CD14-positive monocyte (primary cell): ENCODE data around the gene SCN9A. TPM values are rescaled to one million over a fixed set of nuclear protein-coding genes. Genes with fewer than 3 reads are reported as not detected.

Experiments
- DNase-seq, 3 donors: peaks; one replicate each; pipeline ENCODE4 v3.0.0-alpha.2; 2011 to 2022
- H2AFZ ChIP-seq: 2 replicates; pipeline ENCODE4 v1.6.0; 2012; ENCODE audit warnings: mild to moderate bottlenecking, low read depth, low read length, inconsistent platforms; ENCODE audit not compliant: insufficient read depth, poor library complexity, severe bottlenecking
- H3K27ac ChIP-seq, 2 donors: 1 replicate in 1 of 2; 2 replicates in 1 of 2; pipeline ENCODE4 v1.5.1; 2012 to 2013; ENCODE audit warnings: low read length in 2 of 2, control low read depth in 1 of 2, inconsistent platforms in 1 of 2, low read depth in 1 of 2, mild to moderate bottlenecking in 1 of 2
- H3K27me3 ChIP-seq, 2 donors: one replicate each; pipeline versions ENCODE4 v1.6.0 to v1.6.1; 2011 to 2013; ENCODE audit warnings: low read length in 2 of 2; ENCODE audit not compliant: control insufficient read depth in 2 of 2, insufficient read depth in 2 of 2
- H3K36me3 ChIP-seq, 2 donors: replicated peaks in 1 of 2; 1 replicate in 1 of 2; 2 replicates in 1 of 2; pipeline versions ENCODE4 v1.5.1 to v1.6.1; 2012 to 2013; ENCODE audit warnings: low read length in 2 of 2, control low read depth in 1 of 2, inconsistent platforms in 1 of 2, mild to moderate bottlenecking in 1 of 2; ENCODE audit not compliant: insufficient read depth in 2 of 2, control insufficient read depth in 1 of 2
- H3K4me1 ChIP-seq, 2 donors: 1 replicate in 1 of 2; 2 replicates in 1 of 2; pipeline versions ENCODE4 v1.5.1 to v1.6.1; 2012 to 2013; ENCODE audit warnings: low read length in 2 of 2, control low read depth in 1 of 2, inconsistent platforms in 1 of 2, mild to moderate bottlenecking in 1 of 2, moderate library complexity in 1 of 2; ENCODE audit not compliant: insufficient read depth in 2 of 2, control insufficient read depth in 1 of 2
- H3K4me2 ChIP-seq: replicated peaks from 2 replicates; pipeline ENCODE3; 2012; ENCODE audit warnings: low read length, moderate library complexity, mild to moderate bottlenecking; ENCODE audit not compliant: poor library complexity, severe bottlenecking; ENCODE audit errors: extremely low read depth
- H3K4me3 ChIP-seq, 3 experiments: fragments of 200-600 bp in 1 of 3; sonication (generic) in 1 of 3; replicated peaks in 1 of 3; 1 replicate in 2 of 3; 2 replicates in 1 of 3; pipeline ENCODE4 v1.5.1; 2011 to 2013; ENCODE audit warnings: low read length in 3 of 3, mild to moderate bottlenecking in 3 of 3, control low read depth in 2 of 3, low read depth in 2 of 3, inconsistent platforms in 1 of 3, moderate library complexity in 1 of 3
- H3K79me2 ChIP-seq: 2 replicates; pipeline ENCODE4 v1.6.0; 2012; ENCODE audit warnings: mild to moderate bottlenecking, control low read depth, inconsistent platforms, low read length, moderate library complexity; ENCODE audit not compliant: insufficient read depth
- H3K9ac ChIP-seq: 2 replicates; pipeline ENCODE4 v1.6.0; 2017; ENCODE audit warnings: low read length, mild to moderate bottlenecking; ENCODE audit not compliant: insufficient read depth, poor library complexity, severe bottlenecking
- H3K9me3 ChIP-seq, 2 donors: replicated peaks in 1 of 2; 1 replicate in 1 of 2; 2 replicates in 1 of 2; pipeline versions ENCODE4 v1.5.1 to v1.6.1; 2012 to 2013; ENCODE audit warnings: low read length in 2 of 2, control low read depth in 1 of 2; ENCODE audit not compliant: control insufficient read depth in 1 of 2, insufficient read depth in 1 of 2
- H4K20me1 ChIP-seq: 2 replicates; pipeline ENCODE4 v1.6.0; 2012; ENCODE audit warnings: mild to moderate bottlenecking, low read length, control low read depth, moderate library complexity; ENCODE audit not compliant: insufficient read depth
- H3K27ac Mint-ChIP-seq, 7 donors: one replicate each; pipeline ENCODE4 v1.8.0; 2020; ENCODE audit warnings: mild to moderate bottlenecking in 7 of 7, mixed read lengths in 7 of 7, moderate library complexity in 6 of 7, inconsistent platforms in 2 of 7
- H3K27me3 Mint-ChIP-seq, 3 donors: one replicate each; pipeline ENCODE4 v1.8.0; 2021 to 2022; ENCODE audit warnings: low read depth in 3 of 3, mild to moderate bottlenecking in 3 of 3, mixed read lengths in 3 of 3, moderate library complexity in 3 of 3, inconsistent platforms in 1 of 3
- H3K36me3 Mint-ChIP-seq, 2 donors: one replicate each; pipeline ENCODE4 v1.8.0; 2020; ENCODE audit warnings: mixed read lengths in 2 of 2, inconsistent platforms in 1 of 2, mild to moderate bottlenecking in 1 of 2
- H3K4me1 Mint-ChIP-seq: one replicate; pipeline ENCODE4 v1.8.0; 2020; ENCODE audit warnings: mild to moderate bottlenecking, mixed read lengths
- H3K4me3 Mint-ChIP-seq, 2 donors: one replicate each; pipeline ENCODE4 v1.8.0; 2020; ENCODE audit warnings: mild to moderate bottlenecking in 2 of 2, mixed read lengths in 2 of 2, moderate library complexity in 1 of 2
- H3K9me3 Mint-ChIP-seq, 7 donors: one replicate each; pipeline ENCODE4 v1.8.0; 2020 to 2022; ENCODE audit warnings: mixed read lengths in 7 of 7, mild to moderate bottlenecking in 6 of 7, moderate library complexity in 6 of 7, inconsistent platforms in 2 of 7
- WGBS: methylation state at CpG from one replicate; pipeline ENCODE4 v1.1.5; 2013; ENCODE audit warnings: missing lambda C conversion rate; ENCODE audit not compliant: insufficient coverage; 5-methylcytosine and 5-hydroxymethylcytosine counted together
- intact Hi-C, 2 donors: fragments of 100-400 bp; cut with micrococcal nuclease; formaldehyde crosslinking; loops; one replicate each; pipeline versions ENCODE4 v1.15.0 to v1.15.1; 2023
- polyA plus RNA-seq, 3 donors: library from polyadenylated mRNA; depleted of rRNA in 1 of 3; unstranded in 2 of 3; stranded (reverse) in 1 of 3; fragments of 300-500 nt in 2 of 3; fragments of >200 nt in 1 of 3; fragmentation: Illumina TruSeq in 2 of 3; gene quantifications; 1 replicate in 2 of 3; 2 replicates in 1 of 3; pipeline ENCODE4 v1.2.3, GENCODE V29; 2012 to 2021
- TF ChIP-seq, protein P1 (sequence below): fragments of 200-600 bp; IDR thresholded peaks from one replicate; pipeline ENCODE4 v1.8.0; 2022; ENCODE audit warnings: antibody characterized with exemption, mild to moderate bottlenecking

The SCN9A gene
- polyA plus RNA-seq, 3 donors = 0.24 to 0.67 (median 0.26) TPM

DNA sequence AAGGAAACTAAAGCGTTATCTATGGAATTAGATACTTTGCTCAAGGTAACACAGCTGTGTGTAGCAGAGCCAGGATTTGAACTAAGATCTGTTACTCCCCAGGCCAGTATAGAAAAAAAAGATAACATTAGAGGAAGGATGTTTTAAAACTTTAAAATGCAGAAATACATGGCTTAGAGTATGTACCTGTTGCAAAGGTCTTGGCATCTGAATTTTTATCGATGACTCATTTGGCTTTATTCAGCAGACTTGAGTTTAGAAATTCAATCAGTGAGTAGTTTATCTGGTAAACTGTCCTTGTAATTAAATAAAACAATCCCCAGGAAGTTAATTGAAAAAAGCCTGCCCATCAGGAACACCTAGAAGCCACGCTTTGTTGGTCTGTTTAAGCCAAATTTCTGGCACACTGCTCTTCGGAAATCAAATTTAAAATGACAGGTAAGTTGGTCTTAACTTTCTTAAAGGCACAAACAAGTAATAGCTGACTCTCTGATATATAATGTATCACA lies 36.9 kb downstream of the SCN9A start:
- H3K4me3 ChIP-seq = no peak overlapping the region
- H3K36me3 Mint-ChIP-seq = no peaks in the 10 kb centered on the region
- no peaks in the 10 kb centered on the region for H3K4me1 ChIP-seq
- no peaks in the 10 kb centered on the region for H3K27me3 ChIP-seq
- TF ChIP-seq, protein P1, sequence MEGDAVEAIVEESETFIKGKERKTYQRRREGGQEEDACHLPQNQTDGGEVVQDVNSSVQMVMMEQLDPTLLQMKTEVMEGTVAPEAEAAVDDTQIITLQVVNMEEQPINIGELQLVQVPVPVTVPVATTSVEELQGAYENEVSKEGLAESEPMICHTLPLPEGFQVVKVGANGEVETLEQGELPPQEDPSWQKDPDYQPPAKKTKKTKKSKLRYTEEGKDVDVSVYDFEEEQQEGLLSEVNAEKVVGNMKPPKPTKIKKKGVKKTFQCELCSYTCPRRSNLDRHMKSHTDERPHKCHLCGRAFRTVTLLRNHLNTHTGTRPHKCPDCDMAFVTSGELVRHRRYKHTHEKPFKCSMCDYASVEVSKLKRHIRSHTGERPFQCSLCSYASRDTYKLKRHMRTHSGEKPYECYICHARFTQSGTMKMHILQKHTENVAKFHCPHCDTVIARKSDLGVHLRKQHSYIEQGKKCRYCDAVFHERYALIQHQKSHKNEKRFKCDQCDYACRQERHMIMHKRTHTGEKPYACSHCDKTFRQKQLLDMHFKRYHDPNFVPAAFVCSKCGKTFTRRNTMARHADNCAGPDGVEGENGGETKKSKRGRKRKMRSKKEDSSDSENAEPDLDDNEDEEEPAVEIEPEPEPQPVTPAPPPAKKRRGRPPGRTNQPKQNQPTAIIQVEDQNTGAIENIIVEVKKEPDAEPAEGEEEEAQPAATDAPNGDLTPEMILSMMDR = no peak
- no peak overlapping the region for H3K27ac ChIP-seq
- intact Hi-C loops = no loop called here
- no peak overlapping the region for H2AFZ ChIP-seq
- H3K9me3 ChIP-seq = no peaks in the 10 kb centered on the region
- no peaks in the 10 kb centered on the region for H3K79me2 ChIP-seq
- DNase-seq = no peak
- WGBS = no CpG with 5 or more reads among the region's 4 CpGs
- H3K9me3 Mint-ChIP-seq = no peaks in the 10 kb centered on the region
- peaks cover 2% of the 10 kb centered on the region for H3K4me1 Mint-ChIP-seq
- H3K4me2 ChIP-seq = no peak overlapping the region
- no peak overlapping the region for H3K27ac Mint-ChIP-seq
- no peaks in the 10 kb centered on the region for H3K36me3 ChIP-seq
- no peak overlapping the region for H3K9ac ChIP-seq
- no peaks in the 10 kb centered on the region for H4K20me1 ChIP-seq
- no peak overlapping the region for H3K4me3 Mint-ChIP-seq
- no peaks in the 10 kb centered on the region for H3K27me3 Mint-ChIP-seq

DNA sequence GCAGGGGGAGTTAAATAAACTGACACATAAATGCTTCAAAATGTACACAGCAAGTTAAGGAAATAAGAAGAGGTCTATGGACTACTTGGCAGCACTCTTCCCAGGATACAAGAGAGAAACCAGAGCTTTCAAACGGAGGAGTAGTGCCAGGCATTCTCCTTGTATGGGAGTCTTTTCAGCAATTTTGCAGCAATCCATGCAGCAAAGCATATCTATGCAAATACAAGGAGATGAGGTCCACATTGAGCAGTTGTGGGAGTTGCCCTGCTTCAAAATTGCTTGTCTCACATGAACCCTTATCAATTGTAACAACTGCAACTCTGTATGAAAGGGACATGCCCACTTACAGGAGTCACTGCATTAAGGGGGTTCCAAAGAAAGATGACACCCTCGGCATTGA lies 37.8 kb downstream of the SCN9A start:
- no peaks in the 10 kb centered on the region for H3K4me1 ChIP-seq
- no peaks in the 10 kb centered on the region for H3K79me2 ChIP-seq
- no peak overlapping the region for H3K27ac ChIP-seq
- intact Hi-C loops = no loop called here
- DNase-seq = no peak
- Mint-ChIP-seq H3K9me3 (no peaks in the 10 kb centered on the region), H3K27ac (no peak overlapping the region), H3K4me3 (no peak overlapping the region), H3K36me3 (no peaks in the 10 kb centered on the region), H3K27me3 (no peaks in the 10 kb centered on the region), H3K4me1 (no peaks in the 10 kb centered on the region)
- H3K36me3 ChIP-seq = no peaks in the 10 kb centered on the region
- no peaks in the 10 kb centered on the region for H4K20me1 ChIP-seq
- no peaks in the 10 kb centered on the region for H3K27me3 ChIP-seq
- TF ChIP-seq, protein P1 = no peak
- WGBS = no CpG with 5 or more reads among the region's 2 CpGs
- H3K4me2 ChIP-seq = no peak overlapping the region
- H3K9me3 ChIP-seq = no peaks in the 10 kb centered on the region
- H3K4me3 ChIP-seq = no peak overlapping the region
- H2AFZ ChIP-seq = no peak overlapping the region
- H3K9ac ChIP-seq = no peak overlapping the region
